H1 (cell line): Measurements from ENCODE around the gene TANC1. TPM values are rescaled to one million over a fixed set of nuclear protein-coding genes. Genes with fewer than 3 reads are reported as not detected.

Source experiments
- EGR1 ChIP-seq: IDR thresholded peaks from 2 replicates; pipeline ENCODE4 v1.6.1; 2011; ENCODE audit warnings: low read depth, low read length, borderline replicate concordance
- GTF2F1 ChIP-seq: IDR thresholded peaks from 2 replicates; pipeline ENCODE4 v1.6.1; 2012; ENCODE audit warnings: low read depth, low read length, improper control_type of control experiment, borderline replicate concordance
- POLR2A ChIP-seq, 2 experiments: IDR thresholded peaks; 1 replicate in 1 of 2; 2 replicates in 1 of 2; pipeline ENCODE4 v1.6.1; 2011; ENCODE audit warnings: low read depth in 2 of 2, low read length in 2 of 2, mild to moderate bottlenecking in 2 of 2; ENCODE audit errors: control extremely low read depth in 1 of 2
- POU5F1 ChIP-seq: IDR thresholded peaks from 2 replicates; pipeline ENCODE4 v1.6.1; 2011; ENCODE audit warnings: low read depth, mild to moderate bottlenecking, low read length, moderate library complexity
- RAD21 ChIP-seq, 2 experiments: IDR thresholded peaks in 1 of 2; conservative IDR thresholded peaks in 1 of 2; 2 replicates each; pipeline ENCODE4 v1.6.1; 2011; ENCODE audit warnings: low read depth in 2 of 2, low read length in 2 of 2, improper control_type of control experiment in 1 of 2, inconsistent platforms in 1 of 2, mild to moderate bottlenecking in 1 of 2, moderate library complexity in 1 of 2
- RNF2 ChIP-seq: fragments of 200-900, 300-1000 bp; sonication (generic); IDR thresholded peaks from 2 replicates; pipeline ENCODE4 v1.7.1; 2016; ENCODE audit warnings: borderline replicate concordance, low read depth, mild to moderate bottlenecking, antibody characterized with exemption, low read length; ENCODE audit not compliant: poor library complexity, severe bottlenecking; ENCODE audit errors: missing control alignments
- SUZ12 ChIP-seq: fragments of 200-600 bp; sonication (generic); IDR thresholded peaks from 2 replicates; pipeline ENCODE4 v1.6.1; 2012; ENCODE audit warnings: mild to moderate bottlenecking, inconsistent platforms, low read length, moderate library complexity, mixed read lengths
- TAF7 ChIP-seq: optimal IDR thresholded peaks from 2 replicates; pipeline ENCODE3; 2011; ENCODE audit warnings: low read depth, mild to moderate bottlenecking, inconsistent platforms, low read length, moderate library complexity, borderline replicate concordance
- polyA plus RNA-seq, 7 experiments: library from polyadenylated mRNA; depleted of rRNA in 3 of 7; stranded (reverse) in 5 of 7; unstranded in 2 of 7; fragments of >200 nt in 5 of 7; fragments of 200-250 nt in 2 of 7; gene quantifications; 1 replicate in 5 of 7; 2 replicates in 1 of 7; 4 replicates in 1 of 7; pipeline versions ENCODE4 v1.2.1 to v1.2.3, GENCODE V29; 2011 to 2013; ENCODE audit warnings: missing spikeins in 2 of 7, mixed read lengths in 2 of 7
- total RNA-seq: library from RNA; stranded (reverse); fragmentation: NEBNext Ultra II Directional; extraction: Animal tissue kit (Norgen Biotek cat#: 25700); gene quantifications from 2 replicates; pipeline ENCODE4 v1.2.1, GENCODE V29; 2021

TANC1 gene
- total and polyA plus RNA-seq, 2 of the 8 experiments (the other 6 are each of a cell fraction or from before 2014, with no cell fraction given), result 4.1 to 7.6 TPM

GRCh38 chr2:159042115-159042850, 73.8 kb downstream of the TANC1 start (continued):
- no peak for TF ChIP-seq GTF2F1
- TF ChIP-seq POLR2A (IDR thresholded peaks at IDR 0.05; ENCODE audit: control extremely low read depth in 1 of 2, low read depth in 2 of 2, low read length in 2 of 2), result no peak
- no peak for TF ChIP-seq RNF2
- no peak for TF ChIP-seq POU5F1
- TF ChIP-seq TAF7, result no peak
- TF ChIP-seq EGR1, result no peak
- TF ChIP-seq SUZ12, result no peak
- no peak for TF ChIP-seq RAD21 (IDR thresholded peaks at IDR 0.05 in 1 of 2, conservative IDR thresholded peaks at IDR 0.05 in 1 of 2; ENCODE audit: low read depth in 2 of 2, low read length in 2 of 2)
- TF ChIP-seq, all 59 proteins: peak for 0
